Brain microvascular endothelial cell (primary cell): ENCODE results near the gene TFDP2.
"Not testable (repeated sequence)": the region's sequence is repeated elsewhere in the genome, so short reads cannot be mapped to it uniquely, and the experiment has no call there.

Source experiments
- DNase-seq: peaks from one replicate; pipeline ENCODE4 v3.0.0-alpha.2; 2020
- H3K27ac ChIP-seq: fragments of 250-450 bp; sonication (Bioruptor Pico); 2 replicates; pipeline ENCODE4 v1.5.1; 2020; ENCODE audit warnings: mild to moderate bottlenecking, moderate library complexity
- H3K27me3 ChIP-seq: fragments of 250-450 bp; sonication (Bioruptor Pico); replicated peaks from 2 replicates; pipeline ENCODE4 v1.5.1; 2020; ENCODE audit warnings: mild to moderate bottlenecking
- H3K36me3 ChIP-seq: fragments of 250-450 bp; sonication (Bioruptor Pico); replicated peaks from 2 replicates; pipeline ENCODE4 v1.5.1; 2020; ENCODE audit warnings: mild to moderate bottlenecking
- H3K4me3 ChIP-seq: 2 replicates; pipeline ENCODE4 v1.5.1; 2011; ENCODE audit warnings: low read depth, mild to moderate bottlenecking, control low read depth, low read length, moderate library complexity
- in situ Hi-C: cut with HindIII; loops from 2 replicates; pipeline ENCODE4 v1.10.0; 2017; ENCODE audit warnings: low sequenced_read_pairs, low pct_ligation_motif_present
- TF ChIP-seq, protein P1 (sequence below): IDR thresholded peaks from 2 replicates; pipeline ENCODE4 v1.5.1; 2011; ENCODE audit warnings: low read depth, mild to moderate bottlenecking, moderate library complexity, low read length, control low read depth, inconsistent platforms; ENCODE audit errors: missing control alignments

Gene TFDP2

DNA sequence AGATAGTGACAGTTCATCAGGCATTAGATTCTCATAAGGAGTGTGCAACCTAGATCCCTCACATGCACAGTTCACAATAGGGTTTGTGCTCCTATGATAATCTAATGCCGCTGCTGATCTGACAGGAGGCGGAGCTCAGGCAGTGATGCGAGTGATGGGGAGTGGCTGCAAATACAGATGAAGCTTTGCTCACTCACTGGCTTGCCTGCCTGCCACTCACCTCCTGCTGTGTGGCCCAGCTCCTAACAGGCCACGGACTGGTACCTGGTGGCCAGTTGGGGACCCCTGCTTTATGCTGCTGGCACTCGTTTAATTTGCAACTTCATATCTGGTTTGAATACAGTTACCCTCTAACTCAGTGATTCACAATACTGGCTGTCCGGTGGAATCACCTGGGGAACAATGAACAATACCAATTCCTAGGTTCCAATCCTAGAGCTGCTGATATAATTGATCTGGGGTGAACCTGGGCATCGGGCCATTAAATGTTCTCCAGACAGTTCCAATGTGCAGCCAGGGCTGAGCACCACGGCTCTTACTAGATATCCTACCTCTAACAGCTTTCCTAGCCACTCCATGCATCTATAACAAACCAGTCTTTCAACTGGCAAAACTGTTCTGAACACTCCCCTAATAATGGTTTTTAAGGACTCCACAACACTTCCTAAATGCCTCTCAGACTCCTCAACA lies 141.5 kb downstream of the TFDP2 start:
- TF ChIP-seq, protein P1, sequence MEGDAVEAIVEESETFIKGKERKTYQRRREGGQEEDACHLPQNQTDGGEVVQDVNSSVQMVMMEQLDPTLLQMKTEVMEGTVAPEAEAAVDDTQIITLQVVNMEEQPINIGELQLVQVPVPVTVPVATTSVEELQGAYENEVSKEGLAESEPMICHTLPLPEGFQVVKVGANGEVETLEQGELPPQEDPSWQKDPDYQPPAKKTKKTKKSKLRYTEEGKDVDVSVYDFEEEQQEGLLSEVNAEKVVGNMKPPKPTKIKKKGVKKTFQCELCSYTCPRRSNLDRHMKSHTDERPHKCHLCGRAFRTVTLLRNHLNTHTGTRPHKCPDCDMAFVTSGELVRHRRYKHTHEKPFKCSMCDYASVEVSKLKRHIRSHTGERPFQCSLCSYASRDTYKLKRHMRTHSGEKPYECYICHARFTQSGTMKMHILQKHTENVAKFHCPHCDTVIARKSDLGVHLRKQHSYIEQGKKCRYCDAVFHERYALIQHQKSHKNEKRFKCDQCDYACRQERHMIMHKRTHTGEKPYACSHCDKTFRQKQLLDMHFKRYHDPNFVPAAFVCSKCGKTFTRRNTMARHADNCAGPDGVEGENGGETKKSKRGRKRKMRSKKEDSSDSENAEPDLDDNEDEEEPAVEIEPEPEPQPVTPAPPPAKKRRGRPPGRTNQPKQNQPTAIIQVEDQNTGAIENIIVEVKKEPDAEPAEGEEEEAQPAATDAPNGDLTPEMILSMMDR = no peak
- H3K4me3 ChIP-seq = no peak overlapping the region
- H3K36me3 ChIP-seq = no peaks in the 10 kb centered on the region
- in situ Hi-C loops = no loop called here
- DNase-seq = peak; percentile 6
- no peak overlapping the region for H3K27ac ChIP-seq
- no peaks in the 10 kb centered on the region for H3K27me3 ChIP-seq

DNA sequence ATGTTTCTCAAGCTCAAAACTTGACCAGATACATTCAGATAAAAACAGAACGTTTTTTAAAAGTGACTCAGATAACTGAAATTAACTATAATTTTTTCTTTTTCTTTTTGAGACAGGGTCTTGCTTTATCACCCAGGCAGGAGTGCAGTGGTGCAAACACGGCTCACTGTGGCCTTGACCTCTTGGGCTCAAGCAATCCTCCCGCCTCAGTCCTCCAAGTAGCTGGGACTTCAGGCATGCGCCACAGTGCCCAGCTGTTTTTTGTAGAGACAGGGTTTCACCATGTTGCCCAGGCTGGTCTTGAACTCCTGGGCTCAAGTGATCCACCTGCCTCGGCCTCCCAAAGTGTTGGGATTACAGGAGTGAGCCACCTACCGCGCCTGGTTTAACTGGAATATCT lies 144.4 kb downstream of the TFDP2 start:
- H3K27ac ChIP-seq, H3K4me3 ChIP-seq, in situ Hi-C loops, DNase-seq, H3K27me3 ChIP-seq, H3K36me3 ChIP-seq: not testable (repeated sequence)

DNA sequence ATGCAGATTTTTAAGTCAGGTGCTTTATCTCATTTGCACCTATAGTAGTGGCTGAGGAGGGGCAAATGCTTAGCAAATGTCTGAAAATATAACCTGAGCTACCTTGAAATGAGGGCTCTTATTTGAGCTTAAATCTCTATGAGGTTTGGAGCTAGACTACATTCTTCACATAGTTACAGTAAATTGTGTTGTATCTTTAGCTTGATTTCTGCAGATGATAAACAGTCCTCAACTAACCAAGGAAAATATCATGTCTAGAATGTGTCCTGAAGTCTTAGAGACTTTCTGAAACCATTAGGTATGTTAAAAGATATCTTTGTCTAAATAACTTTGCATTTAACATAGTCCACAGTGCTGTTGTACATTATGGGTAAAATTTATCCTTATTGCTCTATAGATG lies 145.3 kb downstream of the TFDP2 start:
- in situ Hi-C loops = no loop called here
- no peak overlapping the region for H3K4me3 ChIP-seq
- no peaks in the 10 kb centered on the region for H3K27me3 ChIP-seq
- H3K36me3 ChIP-seq = no peaks in the 10 kb centered on the region
- DNase-seq = no peak
- H3K27ac ChIP-seq = no peak overlapping the region
- TF ChIP-seq, protein P1 = no peak

DNA sequence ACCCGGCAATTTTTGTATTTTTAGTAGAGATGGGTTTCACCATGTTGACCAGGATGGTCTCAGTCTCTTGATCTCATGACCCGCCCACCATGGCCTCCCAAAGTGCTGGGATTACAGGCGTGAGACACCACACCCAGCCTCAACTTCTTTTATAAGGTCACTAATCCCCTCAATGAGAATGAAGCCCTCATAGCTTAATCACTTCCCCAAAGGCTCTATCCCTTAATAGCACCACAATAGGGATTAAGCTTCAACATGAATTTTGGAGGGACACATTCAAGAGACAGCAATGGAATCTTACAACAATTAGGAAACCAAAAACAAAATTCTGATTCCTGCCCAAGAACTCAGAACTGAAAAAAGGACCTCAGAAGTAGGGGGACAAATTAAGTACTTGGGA lies 146.1 kb downstream of the TFDP2 start:
- in situ Hi-C loops = no loop called here
- Histone ChIP-seq H3K27ac (no peak overlapping the region), H3K27me3 (no peaks in the 10 kb centered on the region), H3K4me3 (no peak overlapping the region), H3K36me3 (no peaks in the 10 kb centered on the region)
- DNase-seq = no peak
- TF ChIP-seq, protein P1 = no peak

DNA sequence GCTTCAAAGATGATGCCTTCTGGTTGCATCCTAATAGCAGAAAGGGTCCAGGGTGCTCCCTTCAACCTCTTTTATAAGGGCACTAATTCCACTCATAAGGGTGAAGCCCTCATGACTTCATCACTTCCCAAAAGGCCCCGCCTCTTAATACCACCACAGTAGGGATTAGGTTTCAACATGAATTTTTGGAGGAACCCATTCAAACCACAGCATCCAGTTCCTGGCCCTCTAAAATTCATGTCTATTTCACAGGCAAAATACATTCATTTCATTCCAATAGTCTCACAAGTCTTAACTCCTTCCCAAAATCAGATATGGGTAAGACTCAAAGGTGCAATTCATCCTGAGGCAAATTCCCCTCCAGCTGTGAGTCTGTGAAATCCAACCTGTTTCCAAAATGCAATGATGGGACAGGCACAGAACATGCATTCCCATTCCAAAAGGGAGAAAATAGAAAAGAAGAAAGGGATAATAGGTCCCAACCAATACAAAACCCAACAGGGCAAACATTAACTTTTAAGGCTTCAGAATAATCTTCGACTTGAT lies 148.9 kb downstream of the TFDP2 start:
- no peak for DNase-seq
- TF ChIP-seq, protein P1 = no peak
- Histone ChIP-seq H3K27me3 (no peaks in the 10 kb centered on the region), H3K36me3 (no peaks in the 10 kb centered on the region), H3K4me3 (no peak overlapping the region), H3K27ac (no peak overlapping the region)
- in situ Hi-C loops = no loop called here

DNA sequence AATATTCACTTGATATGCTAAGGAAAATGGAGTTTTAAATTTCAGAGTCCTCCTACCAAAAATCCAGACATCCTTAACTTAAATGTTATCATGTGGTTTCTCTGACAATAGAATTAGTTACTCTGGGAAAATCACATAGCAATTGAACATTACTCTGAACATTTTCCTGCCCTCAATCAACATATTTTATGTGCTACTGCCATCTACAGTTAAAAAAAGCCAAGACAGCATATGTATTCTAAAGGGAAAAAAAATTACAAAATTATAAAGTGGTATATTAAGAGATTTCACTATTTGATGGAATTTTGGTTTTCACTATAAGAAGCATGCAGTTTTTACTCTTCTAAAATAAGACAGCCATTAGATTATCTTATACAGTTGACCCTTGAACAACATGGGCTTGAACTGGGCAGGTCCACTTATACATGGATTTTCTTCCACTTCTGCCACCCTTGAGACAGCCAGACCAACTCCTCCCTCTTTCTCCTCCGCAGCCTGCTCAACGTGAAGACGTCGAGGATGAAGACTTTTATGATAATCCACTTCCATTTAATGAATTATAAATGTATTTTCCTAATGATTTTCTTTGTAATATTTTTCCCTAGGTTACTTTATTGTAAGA lies 150.6 kb downstream of the TFDP2 start:
- Histone ChIP-seq H3K4me3 (no peak overlapping the region), H3K27me3 (no peaks in the 10 kb centered on the region), H3K27ac (no peak overlapping the region), H3K36me3 (no peaks in the 10 kb centered on the region)
- TF ChIP-seq, protein P1 = peak; percentile 32
- DNase-seq = no peak
- in situ Hi-C loops = no loop called here
